ENCODE results near the gene TOP3B.

The TOP3B gene

DNA sequence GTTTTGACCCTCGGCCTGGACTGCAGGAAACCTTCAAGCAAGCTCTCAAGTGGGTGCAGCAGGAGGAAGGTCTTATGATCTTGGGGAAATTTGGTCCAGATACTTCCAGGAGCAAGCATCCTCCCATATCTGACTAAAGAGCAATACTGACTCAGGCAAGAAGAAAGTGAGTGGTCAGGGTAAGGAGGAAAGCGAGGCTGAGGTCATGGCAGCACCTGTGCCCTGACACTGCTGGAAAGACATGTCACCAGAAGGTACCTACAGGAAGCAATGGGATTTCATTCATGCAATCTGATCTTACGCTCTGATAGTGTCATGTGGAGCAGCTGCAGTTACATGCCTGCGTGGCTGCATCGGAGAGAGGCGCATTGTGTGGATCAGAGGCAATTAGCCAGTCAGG is 6.5 kb upstream of the TOP3B start:
- TF ChIP-seq, protein P1, sequence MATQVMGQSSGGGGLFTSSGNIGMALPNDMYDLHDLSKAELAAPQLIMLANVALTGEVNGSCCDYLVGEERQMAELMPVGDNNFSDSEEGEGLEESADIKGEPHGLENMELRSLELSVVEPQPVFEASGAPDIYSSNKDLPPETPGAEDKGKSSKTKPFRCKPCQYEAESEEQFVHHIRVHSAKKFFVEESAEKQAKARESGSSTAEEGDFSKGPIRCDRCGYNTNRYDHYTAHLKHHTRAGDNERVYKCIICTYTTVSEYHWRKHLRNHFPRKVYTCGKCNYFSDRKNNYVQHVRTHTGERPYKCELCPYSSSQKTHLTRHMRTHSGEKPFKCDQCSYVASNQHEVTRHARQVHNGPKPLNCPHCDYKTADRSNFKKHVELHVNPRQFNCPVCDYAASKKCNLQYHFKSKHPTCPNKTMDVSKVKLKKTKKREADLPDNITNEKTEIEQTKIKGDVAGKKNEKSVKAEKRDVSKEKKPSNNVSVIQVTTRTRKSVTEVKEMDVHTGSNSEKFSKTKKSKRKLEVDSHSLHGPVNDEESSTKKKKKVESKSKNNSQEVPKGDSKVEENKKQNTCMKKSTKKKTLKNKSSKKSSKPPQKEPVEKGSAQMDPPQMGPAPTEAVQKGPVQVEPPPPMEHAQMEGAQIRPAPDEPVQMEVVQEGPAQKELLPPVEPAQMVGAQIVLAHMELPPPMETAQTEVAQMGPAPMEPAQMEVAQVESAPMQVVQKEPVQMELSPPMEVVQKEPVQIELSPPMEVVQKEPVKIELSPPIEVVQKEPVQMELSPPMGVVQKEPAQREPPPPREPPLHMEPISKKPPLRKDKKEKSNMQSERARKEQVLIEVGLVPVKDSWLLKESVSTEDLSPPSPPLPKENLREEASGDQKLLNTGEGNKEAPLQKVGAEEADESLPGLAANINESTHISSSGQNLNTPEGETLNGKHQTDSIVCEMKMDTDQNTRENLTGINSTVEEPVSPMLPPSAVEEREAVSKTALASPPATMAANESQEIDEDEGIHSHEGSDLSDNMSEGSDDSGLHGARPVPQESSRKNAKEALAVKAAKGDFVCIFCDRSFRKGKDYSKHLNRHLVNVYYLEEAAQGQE (IDR thresholded peaks at IDR 0.05; ENCODE audit: insufficient read depth in 1 of 2, low read depth in 2 of 2, low read length in 2 of 2): no peak
- TF ChIP-seq TAF1 (IDR thresholded peaks at IDR 0.05; ENCODE audit: borderline replicate concordance, insufficient read depth, low read length) (no peak), POLR2AphosphoS5 (IDR thresholded peaks at IDR 0.05; ENCODE audit: low read depth, low read length) (no peak), FOXP2 (optimal IDR thresholded peaks at IDR 0.05; ENCODE audit: borderline replicate concordance, extremely low read depth, extremely low read length, insufficient read depth) (no peak), SIN3A (IDR thresholded peaks at IDR 0.05; ENCODE audit: borderline replicate concordance, insufficient read depth, low read length) (no peak)

DNA sequence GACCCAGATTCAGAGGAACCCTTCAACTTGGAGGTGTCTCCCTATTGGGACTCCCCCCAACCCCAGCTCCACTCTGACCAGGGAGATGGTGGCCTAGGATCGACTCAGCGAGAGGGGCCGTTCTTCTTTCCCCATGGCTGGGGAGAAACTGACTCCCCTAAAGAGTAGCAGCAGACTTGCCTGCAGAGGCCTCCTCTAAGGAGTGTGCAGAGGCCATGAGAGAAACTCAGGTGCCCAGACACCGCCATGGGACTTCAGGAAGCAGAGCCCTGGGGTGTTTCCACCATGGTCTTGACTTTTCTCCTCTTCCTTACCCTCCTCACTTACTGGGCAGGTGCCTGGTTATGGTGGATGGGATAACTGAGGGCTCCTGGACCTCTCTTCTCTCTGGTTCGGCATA is 2.6 kb upstream of the TOP3B start:
- TF ChIP-seq TAF1 (IDR thresholded peaks at IDR 0.05; ENCODE audit: borderline replicate concordance, insufficient read depth, low read length): no peak
- no peak for TF ChIP-seq SIN3A (IDR thresholded peaks at IDR 0.05; ENCODE audit: borderline replicate concordance, insufficient read depth, low read length)
- no peak for TF ChIP-seq FOXP2 (optimal IDR thresholded peaks at IDR 0.05; ENCODE audit: borderline replicate concordance, extremely low read depth, extremely low read length, insufficient read depth)

DNA sequence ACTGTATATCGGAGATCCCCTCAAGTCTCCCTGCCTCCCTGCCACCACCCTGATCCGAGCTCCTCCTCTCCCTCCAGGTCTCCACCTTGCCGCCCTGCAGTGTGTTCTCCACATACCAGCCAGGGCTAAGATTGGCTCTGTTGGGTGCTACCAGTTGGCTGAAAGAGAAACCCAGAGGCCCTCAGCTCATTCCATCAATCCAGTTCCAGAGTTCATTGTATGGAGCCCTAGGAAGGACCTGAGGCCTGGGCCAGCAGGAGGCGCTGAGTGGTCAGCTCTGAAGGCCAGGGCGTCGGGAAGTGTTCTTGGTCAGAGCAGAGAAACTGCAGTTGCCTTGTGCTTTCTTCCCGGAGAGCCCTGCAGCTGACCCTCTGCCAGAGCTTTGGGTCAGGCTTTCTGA is 2.2 kb upstream of the TOP3B start:
- TF ChIP-seq POLR2AphosphoS5 (IDR thresholded peaks at IDR 0.05; ENCODE audit: low read depth, low read length): no peak
- no peak for TF ChIP-seq TAF1 (IDR thresholded peaks at IDR 0.05; ENCODE audit: borderline replicate concordance, insufficient read depth, low read length)
- TF ChIP-seq, protein P1 (IDR thresholded peaks at IDR 0.05; ENCODE audit: insufficient read depth in 1 of 2, low read depth in 2 of 2, low read length in 2 of 2): no peak
- TF ChIP-seq SIN3A (IDR thresholded peaks at IDR 0.05; ENCODE audit: borderline replicate concordance, insufficient read depth, low read length): no peak
- TF ChIP-seq FOXP2 (optimal IDR thresholded peaks at IDR 0.05; ENCODE audit: borderline replicate concordance, extremely low read depth, extremely low read length, insufficient read depth): no peak

DNA sequence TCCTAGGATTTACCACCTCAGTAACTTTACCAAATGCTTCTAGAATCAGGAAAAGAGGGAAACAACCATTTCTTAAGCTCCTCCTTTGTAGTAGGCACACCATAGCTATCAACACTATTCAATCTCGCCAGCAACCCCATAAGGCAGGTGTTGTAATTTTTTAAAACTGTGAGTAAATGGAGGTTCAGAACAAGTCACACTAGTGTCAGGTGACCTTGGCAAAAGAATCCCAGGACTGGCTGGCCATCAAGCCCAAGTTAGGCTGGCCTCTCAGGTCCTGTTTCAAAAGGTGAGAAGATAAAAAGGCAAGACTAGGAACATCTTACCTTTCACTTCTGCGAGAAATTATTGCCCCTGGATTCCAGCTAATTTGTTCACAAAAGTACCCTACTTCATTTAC is 713 bp downstream of the TOP3B start:
- no peak for TF ChIP-seq SIN3A (IDR thresholded peaks at IDR 0.05; ENCODE audit: borderline replicate concordance, insufficient read depth, low read length)
- TF ChIP-seq TAF1 (IDR thresholded peaks at IDR 0.05; ENCODE audit: borderline replicate concordance, insufficient read depth, low read length): no peak
- TF ChIP-seq, protein P1 (IDR thresholded peaks at IDR 0.05; ENCODE audit: insufficient read depth in 1 of 2, low read depth in 2 of 2, low read length in 2 of 2): no peak
- TF ChIP-seq POLR2AphosphoS5 (IDR thresholded peaks at IDR 0.05; ENCODE audit: low read depth, low read length): no peak
- TF ChIP-seq FOXP2 (optimal IDR thresholded peaks at IDR 0.05; ENCODE audit: borderline replicate concordance, extremely low read depth, extremely low read length, insufficient read depth): no peak

DNA sequence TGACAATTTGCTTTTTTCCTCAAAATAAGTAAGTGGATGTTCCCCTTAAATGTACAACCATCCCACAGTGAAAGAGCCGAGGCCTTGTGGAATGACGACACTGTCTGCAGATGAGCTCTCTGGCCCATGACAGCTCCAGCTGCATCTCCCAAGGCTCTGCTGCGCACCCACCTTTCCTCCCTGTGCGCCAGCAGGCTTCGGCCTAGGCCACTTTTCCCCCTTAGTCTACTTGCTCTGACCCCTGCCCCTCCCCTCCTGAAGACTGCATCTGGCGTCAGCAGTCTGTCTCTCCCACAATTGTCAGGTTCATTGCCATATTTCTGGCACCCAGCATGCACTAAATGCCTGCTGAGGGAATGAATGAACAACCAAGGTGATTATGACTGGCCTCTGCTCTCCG is 2.0 kb downstream of the TOP3B start:
- TF ChIP-seq TAF1 (IDR thresholded peaks at IDR 0.05; ENCODE audit: borderline replicate concordance, insufficient read depth, low read length) (no peak), POLR2AphosphoS5 (IDR thresholded peaks at IDR 0.05; ENCODE audit: low read depth, low read length) (no peak), FOXP2 (optimal IDR thresholded peaks at IDR 0.05; ENCODE audit: borderline replicate concordance, extremely low read depth, extremely low read length, insufficient read depth) (no peak), SIN3A (IDR thresholded peaks at IDR 0.05; ENCODE audit: borderline replicate concordance, insufficient read depth, low read length) (no peak)
- TF ChIP-seq, protein P1 (IDR thresholded peaks at IDR 0.05; ENCODE audit: insufficient read depth in 1 of 2, low read depth in 2 of 2, low read length in 2 of 2): no peak
